ACC112 (cell line): ENCODE results near the gene ASB10.
A peak's percentile ranks its signal among the peaks of the same experiment; 100 is the strongest.

Experiments
- H2AFZ ChIP-seq: fragments of 200-600 bp; sonication (generic); one replicate; pipeline ENCODE4 v1.6.0; 2017; ENCODE audit warnings: antibody characterized with exemption, low read length; ENCODE audit not compliant: unreplicated experiment
- H3K27ac ChIP-seq: fragments of 200-600 bp; sonication (generic); 2 replicates; pipeline ENCODE4 v1.5.1; 2014; ENCODE audit warnings: low read depth, mild to moderate bottlenecking, antibody characterized with exemption, low read length, moderate library complexity
- H3K27me3 ChIP-seq: fragments of 200-600 bp; sonication (generic); 2 replicates; pipeline ENCODE4 v1.6.1; 2014; ENCODE audit warnings: mild to moderate bottlenecking, antibody characterized with exemption, low read length, moderate library complexity, mixed read lengths; ENCODE audit not compliant: insufficient read depth
- H3K36me3 ChIP-seq: fragments of 200-600 bp; sonication (generic); 2 replicates; pipeline ENCODE4 v1.6.1; 2016; ENCODE audit warnings: mild to moderate bottlenecking, antibody characterized with exemption, low read length, moderate library complexity, mixed read lengths; ENCODE audit not compliant: insufficient read depth
- H3K4me1 ChIP-seq: fragments of 200-600 bp; sonication (generic); one replicate; pipeline ENCODE4 v1.6.1; 2016; ENCODE audit warnings: low read length, mixed read lengths; ENCODE audit not compliant: insufficient read depth, unreplicated experiment, control insufficient read depth
- H3K4me3 ChIP-seq: fragments of 200-600 bp; sonication (generic); 2 replicates; pipeline ENCODE4 v1.5.1; 2014; ENCODE audit warnings: mild to moderate bottlenecking, low read depth, low read length
- H3K79me2 ChIP-seq: fragments of 200-600 bp; sonication (generic); one replicate; pipeline ENCODE4 v1.6.0; 2016; ENCODE audit warnings: low read length; ENCODE audit not compliant: control insufficient read depth, unreplicated experiment, insufficient read depth

The ASB10 gene, protein sequence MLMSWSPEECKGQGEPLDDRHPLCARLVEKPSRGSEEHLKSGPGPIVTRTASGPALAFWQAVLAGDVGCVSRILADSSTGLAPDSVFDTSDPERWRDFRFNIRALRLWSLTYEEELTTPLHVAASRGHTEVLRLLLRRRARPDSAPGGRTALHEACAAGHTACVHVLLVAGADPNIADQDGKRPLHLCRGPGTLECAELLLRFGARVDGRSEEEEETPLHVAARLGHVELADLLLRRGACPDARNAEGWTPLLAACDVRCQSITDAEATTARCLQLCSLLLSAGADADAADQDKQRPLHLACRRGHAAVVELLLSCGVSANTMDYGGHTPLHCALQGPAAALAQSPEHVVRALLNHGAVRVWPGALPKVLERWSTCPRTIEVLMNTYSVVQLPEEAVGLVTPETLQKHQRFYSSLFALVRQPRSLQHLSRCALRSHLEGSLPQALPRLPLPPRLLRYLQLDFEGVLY

DNA sequence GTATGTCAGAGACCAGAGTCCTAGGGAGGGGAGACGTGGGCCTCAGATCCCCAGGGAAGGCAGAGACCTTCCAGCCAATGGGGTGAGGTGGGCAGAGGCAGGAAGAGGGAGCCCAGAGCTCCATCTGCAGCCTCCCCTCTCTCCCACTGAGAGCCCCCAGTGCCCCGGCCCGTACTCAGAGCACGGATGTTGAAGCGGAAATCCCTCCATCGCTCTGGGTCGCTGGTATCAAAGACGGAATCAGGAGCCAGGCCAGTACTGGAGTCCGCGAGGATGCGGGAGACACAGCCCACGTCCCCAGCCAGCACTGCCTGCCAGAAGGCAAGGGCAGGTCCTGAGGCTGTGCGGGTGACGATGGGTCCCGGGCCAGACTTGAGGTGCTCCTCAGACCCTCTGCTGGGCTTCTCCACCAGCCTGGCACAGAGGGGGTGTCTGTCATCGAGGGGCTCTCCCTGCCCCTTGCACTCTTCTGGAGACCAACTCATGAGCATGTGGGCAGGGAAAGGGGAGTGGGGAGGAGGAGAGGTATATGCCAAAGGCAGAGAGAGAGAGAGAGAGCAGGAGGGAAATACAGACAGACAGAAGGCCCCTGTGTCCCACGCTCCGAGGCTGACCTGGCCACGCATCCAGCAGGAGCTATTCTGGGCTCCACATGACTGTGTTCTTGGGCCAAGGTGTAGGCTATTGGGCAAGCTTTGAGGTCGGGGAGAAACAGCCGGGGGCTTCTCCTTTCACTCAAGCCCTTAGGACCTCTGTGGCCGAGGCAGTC, at the start of gene ASB10:
Gene ASB10 (minus strand): TSS at position 611 of the 769 bp plus-strand sequence. CDS start 120 bp downstream, at position 491.
- Histone ChIP-seq H3K4me3 (no peak within 1 kb of the TSS), H3K27ac (no peak within 1 kb of the TSS), H3K36me3 (no peaks in the 10 kb centered on the region), H3K79me2 (no peaks in the 10 kb centered on the region), H2AFZ (no peak within 1 kb of the TSS), H3K4me1 (no peaks in the 10 kb centered on the region), H3K27me3 (peaks cover 49% of the 10 kb centered on the region)

DNA sequence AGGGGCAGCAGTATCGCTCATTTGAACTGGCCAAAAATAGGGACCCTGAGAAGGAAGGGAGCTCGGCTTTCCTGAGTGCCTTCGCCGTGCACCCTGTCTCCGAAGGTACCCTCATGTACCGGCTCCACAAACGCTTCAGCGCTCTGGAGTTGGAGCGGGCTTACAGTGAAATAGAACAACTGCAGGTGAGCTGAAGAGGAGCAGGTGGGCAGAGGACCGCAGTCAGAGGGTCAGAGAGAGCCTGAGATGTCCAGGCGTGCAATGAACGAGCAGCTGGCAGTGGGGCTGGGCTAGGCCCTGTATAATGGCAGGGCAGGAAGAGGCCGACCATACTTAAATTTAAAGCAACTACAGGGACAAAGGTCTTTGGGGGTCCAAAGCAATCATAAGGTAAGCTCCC, 49.4 kb upstream of the ASB10 start:
- Histone ChIP-seq H3K27me3 (no peaks in the 10 kb centered on the region), H3K4me1 (peaks cover 16% of the 10 kb centered on the region), H3K36me3 (peaks cover 7% of the 10 kb centered on the region; the same call in 1 of the 2 replicates), H3K4me3 (no peak overlapping the region), H3K79me2 (peaks cover 61% of the 10 kb centered on the region), H2AFZ (no peak overlapping the region), H3K27ac (no peak overlapping the region)

DNA sequence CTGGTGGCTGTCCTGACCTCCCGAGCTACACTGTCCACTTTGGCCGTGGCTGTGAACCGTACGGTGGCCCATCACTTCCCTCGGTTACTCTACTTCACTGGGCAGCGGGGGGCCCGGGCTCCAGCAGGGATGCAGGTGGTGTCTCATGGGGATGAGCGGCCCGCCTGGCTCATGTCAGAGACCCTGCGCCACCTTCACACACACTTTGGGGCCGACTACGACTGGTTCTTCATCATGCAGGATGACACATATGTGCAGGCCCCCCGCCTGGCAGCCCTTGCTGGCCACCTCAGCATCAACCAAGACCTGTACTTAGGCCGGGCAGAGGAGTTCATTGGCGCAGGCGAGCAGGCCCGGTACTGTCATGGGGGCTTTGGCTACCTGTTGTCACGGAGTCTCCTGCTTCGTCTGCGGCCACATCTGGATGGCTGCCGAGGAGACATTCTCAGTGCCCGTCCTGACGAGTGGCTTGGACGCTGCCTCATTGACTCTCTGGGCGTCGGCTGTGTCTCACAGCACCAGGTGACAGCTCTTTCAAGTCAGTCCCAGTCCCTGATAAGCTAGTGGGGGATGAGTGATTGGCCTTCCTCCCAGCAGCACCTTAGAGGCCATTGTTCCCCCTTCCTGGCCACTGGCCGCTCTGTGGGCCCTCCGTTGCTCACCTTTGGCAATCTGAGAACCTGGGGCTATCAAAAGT, 48.2 kb upstream of the ASB10 start:
- H3K36me3 ChIP-seq, result peaks cover 7% of the 10 kb centered on the region; the same call in 1 of the 2 replicates
- peaks cover 21% of the 10 kb centered on the region for H3K4me1 ChIP-seq
- H3K27ac ChIP-seq, result no peak overlapping the region
- peaks cover 61% of the 10 kb centered on the region for H3K79me2 ChIP-seq
- no peaks in the 10 kb centered on the region for H3K27me3 ChIP-seq
- no peak overlapping the region; the same call in 1 of the 2 replicates for H3K4me3 ChIP-seq
- no peak overlapping the region for H2AFZ ChIP-seq

DNA sequence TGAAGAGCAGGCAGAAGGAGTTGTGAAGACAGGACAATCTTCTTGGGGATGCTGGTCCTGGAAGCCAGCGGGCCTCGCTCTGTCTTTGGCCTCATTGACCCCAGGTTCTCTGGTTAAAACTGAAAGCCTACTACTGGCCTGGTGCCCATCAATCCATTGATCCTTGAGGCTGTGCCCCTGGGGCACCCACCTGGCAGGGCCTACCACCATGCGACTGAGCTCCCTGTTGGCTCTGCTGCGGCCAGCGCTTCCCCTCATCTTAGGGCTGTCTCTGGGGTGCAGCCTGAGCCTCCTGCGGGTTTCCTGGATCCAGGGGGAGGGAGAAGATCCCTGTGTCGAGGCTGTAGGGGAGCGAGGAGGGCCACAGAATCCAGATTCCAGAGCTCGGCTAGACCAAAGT, 46.8 kb upstream of the ASB10 start:
- H3K27ac ChIP-seq, result peak overlapping the region; percentile 72
- peaks cover 21% of the 10 kb centered on the region for H3K4me1 ChIP-seq
- no peak overlapping the region for H2AFZ ChIP-seq
- peaks cover 7% of the 10 kb centered on the region; the same call in 1 of the 2 replicates for H3K36me3 ChIP-seq
- no peaks in the 10 kb centered on the region for H3K27me3 ChIP-seq
- H3K79me2 ChIP-seq, result peaks cover 61% of the 10 kb centered on the region
- H3K4me3 ChIP-seq, result peak overlapping the region; percentile 83

DNA sequence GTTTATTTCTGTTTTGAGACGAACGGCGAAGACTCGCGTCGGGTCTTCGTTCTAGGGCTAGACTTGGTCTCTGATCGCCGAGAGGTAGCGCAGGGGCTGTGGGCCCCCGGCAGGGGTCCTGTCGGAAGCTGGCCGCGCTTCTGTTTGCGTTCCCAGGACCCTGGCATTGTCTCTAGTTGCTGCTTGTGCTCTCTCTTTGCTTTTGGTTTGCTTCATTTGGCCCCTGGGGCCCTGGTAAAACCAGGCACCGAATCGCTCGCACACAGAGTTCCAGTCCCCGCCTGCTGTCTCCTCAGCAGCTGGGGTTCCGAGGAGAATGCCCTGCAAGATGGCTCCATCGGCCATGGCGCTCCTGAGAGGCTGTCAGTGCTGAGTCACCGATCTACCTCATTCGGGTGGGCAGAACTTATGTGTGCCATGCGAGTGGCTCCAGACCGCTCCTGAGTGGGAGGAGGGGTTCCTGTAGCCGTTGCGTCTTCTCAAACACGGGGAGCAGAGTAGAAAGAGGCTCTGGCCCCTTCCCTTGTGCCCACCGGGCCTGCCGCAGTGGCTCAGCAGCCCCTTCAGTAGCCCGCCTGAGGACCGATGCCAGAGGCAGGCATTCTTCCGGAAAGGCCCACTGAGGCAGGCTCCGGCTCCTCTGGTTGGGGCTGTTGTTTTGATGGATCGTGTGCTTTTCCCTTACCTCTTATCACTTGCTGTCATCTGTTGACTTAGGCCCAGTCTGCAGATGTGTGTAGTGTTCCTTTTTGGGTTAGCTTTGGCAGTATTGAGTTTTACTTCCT, 46.1 kb upstream of the ASB10 start:
- Histone ChIP-seq H3K79me2 (peaks cover 58% of the 10 kb centered on the region), H3K4me3 (peak overlapping the region; percentile 83), H3K36me3 (peaks cover 7% of the 10 kb centered on the region; the same call in 1 of the 2 replicates), H2AFZ (no peak overlapping the region), H3K27me3 (no peaks in the 10 kb centered on the region), H3K4me1 (peaks cover 25% of the 10 kb centered on the region), H3K27ac (peak overlapping the region; percentile 72)

DNA sequence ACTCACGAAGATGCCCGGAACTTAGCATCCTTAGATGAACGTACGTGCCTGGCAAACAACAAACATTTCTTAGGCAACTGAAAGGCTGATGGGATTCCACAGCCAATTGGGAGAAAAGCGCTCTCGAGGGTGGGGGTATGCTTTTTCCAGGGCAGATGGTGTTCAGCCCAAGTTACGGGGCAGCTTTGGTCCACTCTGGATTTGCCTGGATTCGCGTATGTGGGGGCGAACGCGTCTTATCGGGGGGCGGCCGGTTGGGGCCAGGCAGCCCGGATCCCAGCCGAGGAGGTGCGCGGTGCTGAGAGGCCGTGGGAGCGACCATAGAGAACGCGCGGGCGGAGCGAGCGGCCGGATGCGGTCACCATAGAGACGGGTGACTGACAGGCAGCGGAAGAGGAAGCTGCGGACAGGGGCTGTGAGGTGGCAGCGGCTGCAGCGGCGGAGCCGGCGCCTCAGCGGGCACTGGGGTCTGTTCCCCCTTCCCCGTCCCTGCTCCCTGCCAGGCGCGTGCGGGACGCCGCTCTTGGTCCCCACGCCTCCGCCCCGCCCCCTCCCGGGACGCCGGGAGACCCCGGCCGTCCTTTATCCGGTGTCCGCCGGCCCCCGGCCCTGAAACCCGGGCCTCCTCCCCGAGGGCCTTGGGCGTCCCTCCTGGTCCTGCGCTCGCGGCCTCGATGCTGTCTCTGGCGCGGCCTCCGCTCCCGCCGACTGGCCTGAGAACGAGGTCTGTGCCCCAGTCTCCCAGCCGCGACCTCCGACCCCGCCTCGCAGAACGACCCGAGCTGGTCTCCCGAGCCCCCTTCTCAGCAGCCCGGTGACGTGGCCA, 45.3 kb upstream of the ASB10 start, which contains the start of gene CHPF2:
Gene CHPF2 (plus strand): TSS at position 393 of the 826 bp plus-strand sequence. CDS start 1,529 bp downstream, outside the sequence.
- peak within 1 kb of the TSS; percentile 34 for H2AFZ ChIP-seq
- peaks cover 7% of the 10 kb centered on the region; the same call in 1 of the 2 replicates for H3K36me3 ChIP-seq
- H3K27me3 ChIP-seq, result no peaks in the 10 kb centered on the region
- peak within 1 kb of the TSS; percentile 72 for H3K27ac ChIP-seq
- peak within 1 kb of the TSS; percentile 83 for H3K4me3 ChIP-seq
- peaks cover 50% of the 10 kb centered on the region for H3K79me2 ChIP-seq
- peaks cover 28% of the 10 kb centered on the region for H3K4me1 ChIP-seq

DNA sequence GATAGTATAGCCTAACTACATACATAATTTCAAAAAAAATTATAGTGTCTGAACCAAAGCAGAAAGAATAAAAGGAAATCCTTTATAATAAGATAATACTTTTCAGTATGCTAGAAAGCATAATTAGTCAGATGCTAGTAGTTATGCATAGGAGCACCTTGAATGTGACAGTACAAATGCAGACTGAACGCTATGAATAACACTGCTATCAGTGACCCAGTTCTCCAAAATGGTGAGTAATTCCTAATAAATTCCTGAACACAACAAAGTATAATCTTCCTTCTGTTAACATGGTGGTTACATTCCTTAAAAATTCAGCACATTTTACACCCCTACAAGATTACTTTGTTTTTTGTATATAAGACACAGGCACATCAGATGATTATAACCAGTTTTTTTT, 44.0 kb upstream of the ASB10 start:
- Histone ChIP-seq H3K27ac (no peak overlapping the region), H3K79me2 (peaks cover 45% of the 10 kb centered on the region), H2AFZ (peak overlapping the region; percentile 34), H3K4me3 (peak overlapping the region; percentile 83; the same call in 1 of the 2 replicates), H3K4me1 (peaks cover 30% of the 10 kb centered on the region), H3K27me3 (no peaks in the 10 kb centered on the region), H3K36me3 (peaks cover 3% of the 10 kb centered on the region; the same call in 1 of the 2 replicates)

DNA sequence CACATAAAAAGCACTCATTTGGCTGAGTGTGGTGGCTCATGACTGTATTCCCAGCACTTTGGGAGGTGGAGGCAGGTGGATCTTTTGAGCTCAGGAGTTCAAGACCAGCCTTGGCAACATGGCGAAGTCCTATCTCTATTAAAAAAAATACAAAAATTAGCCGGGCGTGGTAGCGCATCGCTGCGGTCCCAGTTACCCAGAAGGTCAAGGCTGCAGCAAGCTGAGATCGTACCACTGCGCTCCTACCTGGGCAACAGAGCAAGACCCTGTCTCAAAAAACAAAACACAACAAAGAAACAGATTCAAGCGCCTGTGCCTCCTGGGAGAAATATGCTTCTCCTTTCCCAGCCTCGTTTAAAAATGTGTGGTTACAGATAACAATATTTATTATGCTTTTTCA, 42.2 kb upstream of the ASB10 start:
- no peak overlapping the region for H3K4me3 ChIP-seq
- H3K27ac ChIP-seq, result no peak overlapping the region
- H3K4me1 ChIP-seq, result peaks cover 41% of the 10 kb centered on the region
- peaks cover 7% of the 10 kb centered on the region; the same call in 1 of the 2 replicates for H3K36me3 ChIP-seq
- no peak overlapping the region for H2AFZ ChIP-seq
- no peaks in the 10 kb centered on the region for H3K27me3 ChIP-seq
- H3K79me2 ChIP-seq, result peaks cover 44% of the 10 kb centered on the region
